HG03575 (cell line): Measurements from ENCODE around the gene C19orf85.
"Not testable (repeated sequence)": the region's sequence is repeated elsewhere in the genome, so short reads cannot be mapped to it uniquely, and the experiment has no call there.

Experiments used
- ATAC-seq: cut with Tn5 transposase; IDR thresholded peaks from one replicate; pipeline ENCODE4 v1.9.1; 2021; ENCODE audit not compliant: unreplicated experiment, insufficient number of reproducible peaks, low FRiP score; ENCODE audit errors: extremely low read depth

The C19orf85 gene

DNA sequence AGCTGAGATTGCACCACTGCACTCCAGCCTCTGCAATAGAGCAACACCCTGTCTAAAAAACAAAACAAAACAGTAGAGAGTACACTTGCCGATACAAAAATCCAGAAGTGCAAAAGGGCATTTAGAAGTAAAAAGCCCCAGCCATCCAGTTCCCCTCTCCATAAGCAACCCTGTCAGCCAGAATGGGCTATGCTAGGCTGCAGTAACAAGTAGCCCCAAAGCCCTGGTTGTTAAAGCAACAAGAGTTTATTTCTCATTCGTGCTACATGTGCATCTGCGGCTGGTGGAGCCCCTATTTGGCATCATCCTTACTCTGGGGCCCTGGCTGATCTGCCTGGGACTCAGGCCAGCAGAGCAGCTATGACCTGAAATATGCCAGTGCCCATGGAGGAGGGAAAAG, 40.0 kb downstream of the C19orf85 start:
- no peak for ATAC-seq

- no peak for ATAC-seq
Measured at GRCh38 chr19:55423225-55424005, 41.1 kb downstream of the C19orf85 start.

- not testable (repeated sequence) for ATAC-seq
Measured at GRCh38 chr19:55421281-55421680, 43.3 kb downstream of the C19orf85 start.

DNA sequence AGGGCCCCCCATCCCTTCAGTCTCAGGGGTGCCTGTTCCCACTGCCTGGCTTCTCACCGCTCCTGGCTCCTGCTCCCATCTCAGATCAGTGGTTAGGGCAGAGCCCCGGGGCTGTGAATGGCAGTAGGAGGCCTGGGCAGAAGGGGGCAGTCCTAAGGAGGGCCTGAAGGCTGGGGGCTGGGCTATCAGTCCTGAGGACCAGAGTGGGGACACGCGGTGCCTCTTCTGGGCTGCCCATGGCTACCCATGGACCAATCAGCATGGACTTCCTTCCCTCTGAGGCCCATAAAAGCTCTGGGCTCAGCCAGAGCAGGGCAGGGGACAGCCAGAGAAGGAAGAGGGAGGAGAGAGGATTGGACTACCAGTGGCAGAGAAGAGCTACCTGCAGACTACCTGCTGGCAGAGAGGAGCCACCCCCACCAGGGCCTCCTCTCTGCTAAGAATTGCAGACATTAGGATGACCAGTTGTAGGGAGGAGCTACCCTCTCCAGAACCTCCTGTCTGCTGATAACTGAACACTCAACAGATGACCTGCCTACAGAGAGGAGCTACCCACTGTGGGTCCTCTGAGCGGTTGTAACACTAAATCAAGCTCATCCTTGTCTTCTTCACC, 44.8 kb downstream of the C19orf85 start:
- no peak for ATAC-seq

DNA sequence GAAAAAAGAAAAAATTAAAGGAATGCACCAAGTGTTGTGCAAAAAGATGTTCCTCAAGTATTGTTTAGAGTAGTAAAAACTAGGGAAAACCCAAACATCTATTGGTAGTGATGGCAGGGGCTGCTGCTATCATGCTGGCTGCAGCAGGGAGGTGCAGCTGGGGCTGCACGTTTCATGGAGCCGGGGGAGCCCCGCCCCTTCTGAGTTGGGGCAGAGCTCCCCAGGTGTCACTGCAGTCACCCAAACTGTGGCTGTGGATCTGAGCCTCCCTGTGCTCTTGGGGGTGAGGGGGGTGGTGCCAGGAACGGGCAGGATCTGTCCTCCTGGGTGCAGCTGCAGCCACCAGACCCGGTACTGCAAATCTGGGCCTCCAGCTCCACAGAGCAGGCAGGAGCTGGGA, 45.4 kb downstream of the C19orf85 start:
- no peak for ATAC-seq

DNA sequence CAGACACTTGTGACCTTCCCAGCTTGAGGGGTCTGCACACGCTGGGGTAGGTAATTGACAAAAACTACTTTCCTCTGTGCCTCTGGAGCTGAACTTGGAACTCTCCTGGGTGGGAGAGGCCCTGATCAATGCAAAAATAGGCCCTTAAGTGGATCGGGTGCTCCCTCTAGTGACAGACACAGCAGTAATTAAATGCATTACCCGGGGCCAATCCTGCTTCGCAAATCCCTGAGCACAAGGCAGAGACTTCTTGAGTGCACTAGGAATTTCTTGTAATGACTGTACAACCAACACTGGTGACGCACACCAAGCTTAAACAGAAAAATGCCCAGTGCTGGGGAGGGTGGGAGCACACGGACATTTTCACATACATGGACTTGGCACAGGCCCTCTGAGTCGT, 46.4 kb downstream of the C19orf85 start:
- ATAC-seq = no peak
